Measurements from ENCODE around the gene PROC. TPM values are rescaled to one million over a fixed set of nuclear protein-coding genes. Genes with fewer than 3 reads are reported as not detected.

Gene PROC
- total RNA-seq, 3 donors from 2014 or later, result not detected

DNA sequence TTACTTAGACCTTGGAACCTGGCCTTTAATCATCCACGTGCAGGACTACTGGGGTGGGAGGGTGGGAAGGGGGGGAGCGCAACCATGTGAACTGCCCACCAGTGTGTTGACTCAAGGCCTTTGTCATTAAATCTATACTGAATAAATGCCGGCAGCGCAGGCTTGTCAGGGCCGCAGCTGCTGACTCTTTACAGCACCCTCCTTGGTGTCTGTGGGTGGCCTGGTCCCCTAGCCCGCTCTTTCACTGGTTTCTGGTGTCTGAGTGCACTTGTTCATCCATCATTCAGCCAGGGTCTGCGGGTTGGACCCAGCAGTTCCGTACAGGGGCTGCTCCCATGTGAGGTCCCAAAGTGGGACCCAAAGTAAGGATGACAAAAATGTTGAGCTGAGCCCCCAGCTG lies 42.0 kb upstream of the PROC start:
- no peak for DNase-seq (ENCODE audit: low spot score in 2 of 2)
- Histone ChIP-seq H3K27me3 (no peaks in the 10 kb centered on the region), H3K9me3 (peaks cover 6 to 27% of the 10 kb centered on the region in 2 donors), H3K4me3 (no peak overlapping the region), H3K4me1 (no peaks in the 10 kb centered on the region), H3K36me3 (no peaks in the 10 kb centered on the region), H3K27ac (no peak overlapping the region)
- TF ChIP-seq, protein P1, sequence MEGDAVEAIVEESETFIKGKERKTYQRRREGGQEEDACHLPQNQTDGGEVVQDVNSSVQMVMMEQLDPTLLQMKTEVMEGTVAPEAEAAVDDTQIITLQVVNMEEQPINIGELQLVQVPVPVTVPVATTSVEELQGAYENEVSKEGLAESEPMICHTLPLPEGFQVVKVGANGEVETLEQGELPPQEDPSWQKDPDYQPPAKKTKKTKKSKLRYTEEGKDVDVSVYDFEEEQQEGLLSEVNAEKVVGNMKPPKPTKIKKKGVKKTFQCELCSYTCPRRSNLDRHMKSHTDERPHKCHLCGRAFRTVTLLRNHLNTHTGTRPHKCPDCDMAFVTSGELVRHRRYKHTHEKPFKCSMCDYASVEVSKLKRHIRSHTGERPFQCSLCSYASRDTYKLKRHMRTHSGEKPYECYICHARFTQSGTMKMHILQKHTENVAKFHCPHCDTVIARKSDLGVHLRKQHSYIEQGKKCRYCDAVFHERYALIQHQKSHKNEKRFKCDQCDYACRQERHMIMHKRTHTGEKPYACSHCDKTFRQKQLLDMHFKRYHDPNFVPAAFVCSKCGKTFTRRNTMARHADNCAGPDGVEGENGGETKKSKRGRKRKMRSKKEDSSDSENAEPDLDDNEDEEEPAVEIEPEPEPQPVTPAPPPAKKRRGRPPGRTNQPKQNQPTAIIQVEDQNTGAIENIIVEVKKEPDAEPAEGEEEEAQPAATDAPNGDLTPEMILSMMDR (IDR thresholded peaks at IDR 0.05), result no peak
- no peak for TF ChIP-seq POLR2AphosphoS5 (IDR thresholded peaks at IDR 0.05)
- no peak for TF ChIP-seq POLR2A (IDR thresholded peaks at IDR 0.05)
- intact Hi-C loops (cut with DNase I; ENCODE audit: low total_unique reads), result no loop called here

DNA sequence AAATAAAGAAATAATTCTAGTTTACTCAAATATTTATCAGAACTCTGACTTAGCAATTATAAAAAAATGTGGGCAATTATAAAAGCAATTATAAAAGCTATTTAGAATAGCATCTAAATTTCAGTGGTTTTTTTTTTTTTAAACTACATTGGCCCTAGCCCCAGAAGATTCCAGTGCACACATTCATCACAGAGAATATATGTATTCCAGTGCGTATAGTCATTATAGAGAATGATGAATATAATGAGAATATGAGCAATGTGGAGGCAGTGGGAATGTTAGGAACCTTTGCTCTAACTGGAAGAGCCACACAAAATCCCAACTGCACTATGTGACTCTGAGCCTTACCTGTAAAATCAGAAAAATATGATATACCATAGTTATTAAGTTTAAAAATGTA lies 41.0 kb upstream of the PROC start:
- TF ChIP-seq POLR2A (IDR thresholded peaks at IDR 0.05), result no peak
- TF ChIP-seq, protein P1 (IDR thresholded peaks at IDR 0.05), result no peak
- no peak for TF ChIP-seq POLR2AphosphoS5 (IDR thresholded peaks at IDR 0.05)
- no peaks in the 10 kb centered on the region for H3K4me1 ChIP-seq
- no peak for DNase-seq (ENCODE audit: low spot score in 2 of 2)

DNA sequence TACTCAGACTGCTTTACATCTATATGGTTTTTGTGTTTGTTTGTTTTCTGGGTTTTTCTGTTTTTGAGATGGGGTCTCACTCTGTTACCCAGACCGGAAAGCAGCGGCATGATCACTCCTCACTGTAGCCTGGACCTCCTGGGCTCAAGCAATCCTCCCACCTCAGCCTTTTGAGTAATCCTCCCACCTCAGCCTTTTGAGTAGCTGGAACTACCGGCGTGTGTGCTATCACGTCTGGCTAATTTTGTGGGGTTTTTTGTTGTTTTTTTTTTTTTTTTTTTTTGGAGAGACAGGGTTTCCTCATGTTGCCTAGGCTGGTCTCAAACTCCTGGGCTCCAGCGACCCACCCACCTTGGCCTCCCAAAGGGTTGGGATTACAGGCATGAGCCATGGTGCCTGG lies 39.5 kb upstream of the PROC start:
- H3K27ac ChIP-seq, result no peak overlapping the region
- no peaks in the 10 kb centered on the region for H3K27me3 ChIP-seq
- TF ChIP-seq POLR2AphosphoS5 (IDR thresholded peaks at IDR 0.05) (no peak), POLR2A (IDR thresholded peaks at IDR 0.05) (no peak)
- TF ChIP-seq, protein P1 (IDR thresholded peaks at IDR 0.05), result no peak
- intact Hi-C loops (cut with DNase I; ENCODE audit: low total_unique reads), result no loop called here
- peaks cover 2 to 14% of the 10 kb centered on the region in 2 donors for H3K9me3 ChIP-seq
- H3K4me3 ChIP-seq, result no peak overlapping the region
- no peak for DNase-seq (ENCODE audit: low spot score in 2 of 2)
- no peaks in the 10 kb centered on the region for H3K4me1 ChIP-seq
- H3K36me3 ChIP-seq, result no peaks in the 10 kb centered on the region

More for the DNA sequence above, 41.0 kb upstream of the PROC start:
- no peaks in the 10 kb centered on the region for H3K36me3 ChIP-seq
- intact Hi-C loops (cut with DNase I; ENCODE audit: low total_unique reads), result no loop called here
- H3K4me3 ChIP-seq, result no peak overlapping the region
- no peak overlapping the region for H3K27ac ChIP-seq
- H3K9me3 ChIP-seq, result peaks cover 6 to 27% of the 10 kb centered on the region in 2 donors
- no peaks in the 10 kb centered on the region for H3K27me3 ChIP-seq

DNA sequence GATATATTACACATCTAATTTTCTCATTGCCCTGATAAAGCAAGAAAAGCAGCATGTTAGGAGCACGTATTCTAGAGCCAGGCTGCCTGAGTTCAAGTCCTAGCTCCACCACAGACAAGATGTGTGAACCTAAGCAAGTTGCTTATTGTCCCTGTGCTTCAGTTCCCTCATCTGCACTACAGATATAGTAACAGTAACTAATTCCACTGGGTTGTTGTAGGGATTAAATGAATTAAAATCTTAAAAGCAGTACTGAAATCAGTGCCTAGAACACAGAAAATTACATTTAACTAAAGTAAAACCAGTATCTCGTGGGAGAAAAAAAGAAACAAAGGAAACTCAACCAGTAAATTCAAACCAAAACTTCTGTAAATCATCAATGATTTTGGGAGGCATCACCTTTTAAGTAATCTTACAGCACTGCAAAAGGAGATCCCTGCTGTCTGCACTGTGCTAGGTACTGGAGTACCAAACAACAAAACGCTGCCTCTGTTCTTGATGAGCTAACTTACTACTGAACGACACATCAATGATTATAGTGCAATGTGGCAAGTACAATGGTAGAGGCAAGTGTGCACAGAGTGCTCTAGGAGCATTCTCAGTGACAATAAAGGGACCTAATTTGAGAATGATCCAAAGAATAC lies 38.4 kb upstream of the PROC start:
- H3K4me1 ChIP-seq, result no peaks in the 10 kb centered on the region
- no peak overlapping the region for H3K4me3 ChIP-seq
- no peak overlapping the region for H3K27ac ChIP-seq
- intact Hi-C loops (cut with DNase I; ENCODE audit: low total_unique reads), result no loop called here
- no peaks in the 10 kb centered on the region for H3K27me3 ChIP-seq
- peaks cover 0 to 8% of the 10 kb centered on the region in 2 donors for H3K9me3 ChIP-seq
- no peaks in the 10 kb centered on the region for H3K36me3 ChIP-seq
- DNase-seq (ENCODE audit: low spot score in 2 of 2), result no peak
- no peak for TF ChIP-seq POLR2A (IDR thresholded peaks at IDR 0.05)
- TF ChIP-seq POLR2AphosphoS5 (IDR thresholded peaks at IDR 0.05), result no peak
- TF ChIP-seq, protein P1 (IDR thresholded peaks at IDR 0.05), result no peak

DNA sequence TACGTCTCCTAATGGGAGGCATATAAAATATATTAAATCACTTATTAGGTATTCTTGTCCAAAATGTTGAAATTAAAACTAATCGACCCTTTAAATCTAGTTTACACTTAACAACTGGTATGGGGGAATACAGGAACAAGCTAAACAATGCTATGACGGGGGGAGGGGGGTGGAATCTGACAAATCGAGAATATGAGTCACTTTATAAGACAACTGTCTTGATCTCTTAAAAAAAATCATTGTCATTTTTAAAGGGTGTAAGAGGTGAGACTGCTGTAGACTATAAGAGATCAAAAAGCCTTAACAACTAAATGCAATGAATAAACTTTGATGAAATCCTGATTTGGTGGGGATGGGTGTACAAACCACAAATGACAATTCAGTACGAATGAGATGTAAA lies 36.5 kb upstream of the PROC start:
- no peak for DNase-seq (ENCODE audit: low spot score in 2 of 2)
- Histone ChIP-seq H3K4me3 (no peak overlapping the region), H3K27me3 (no peaks in the 10 kb centered on the region), H3K36me3 (no peaks in the 10 kb centered on the region), H3K4me1 (peaks cover 0 to 7% of the 10 kb centered on the region in 2 donors), H3K9me3 (no peaks in the 10 kb centered on the region), H3K27ac (no peak overlapping the region)
- TF ChIP-seq POLR2A (IDR thresholded peaks at IDR 0.05) (no peak), POLR2AphosphoS5 (IDR thresholded peaks at IDR 0.05) (no peak)
- TF ChIP-seq, protein P1 (IDR thresholded peaks at IDR 0.05), result no peak
- intact Hi-C loops (cut with DNase I; ENCODE audit: low total_unique reads), result no loop called here
